ENCODE results near the gene TCP10L.
A peak's percentile ranks its signal among the peaks of the same experiment; 100 is the strongest.

The TCP10L gene

DNA sequence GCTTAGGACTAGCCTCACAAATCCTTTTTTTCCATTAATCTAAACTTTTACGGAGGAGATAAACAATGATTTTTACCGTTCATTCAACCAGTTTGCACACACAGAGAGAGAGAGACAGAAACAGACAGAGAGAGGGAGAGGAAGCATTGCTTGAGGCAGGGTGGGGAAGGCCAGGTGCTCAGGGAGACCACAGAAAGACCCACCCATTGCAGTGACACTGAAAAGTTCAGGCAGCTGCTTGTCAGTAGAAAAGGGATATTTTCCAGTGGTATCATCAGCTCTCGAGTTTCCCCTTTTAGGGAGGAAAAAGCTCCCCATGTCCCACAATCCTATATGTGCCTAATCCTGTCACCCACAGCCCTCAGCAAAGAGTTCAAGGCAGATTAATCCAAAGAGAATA lies 27.2 kb downstream of the TCP10L start:
- no peak overlapping the region for H3K4me3 ChIP-seq (ENCODE audit: low read depth, low read length)
- no peak for DNase-seq (ENCODE audit: low read depth)
- TF ChIP-seq, protein P1, sequence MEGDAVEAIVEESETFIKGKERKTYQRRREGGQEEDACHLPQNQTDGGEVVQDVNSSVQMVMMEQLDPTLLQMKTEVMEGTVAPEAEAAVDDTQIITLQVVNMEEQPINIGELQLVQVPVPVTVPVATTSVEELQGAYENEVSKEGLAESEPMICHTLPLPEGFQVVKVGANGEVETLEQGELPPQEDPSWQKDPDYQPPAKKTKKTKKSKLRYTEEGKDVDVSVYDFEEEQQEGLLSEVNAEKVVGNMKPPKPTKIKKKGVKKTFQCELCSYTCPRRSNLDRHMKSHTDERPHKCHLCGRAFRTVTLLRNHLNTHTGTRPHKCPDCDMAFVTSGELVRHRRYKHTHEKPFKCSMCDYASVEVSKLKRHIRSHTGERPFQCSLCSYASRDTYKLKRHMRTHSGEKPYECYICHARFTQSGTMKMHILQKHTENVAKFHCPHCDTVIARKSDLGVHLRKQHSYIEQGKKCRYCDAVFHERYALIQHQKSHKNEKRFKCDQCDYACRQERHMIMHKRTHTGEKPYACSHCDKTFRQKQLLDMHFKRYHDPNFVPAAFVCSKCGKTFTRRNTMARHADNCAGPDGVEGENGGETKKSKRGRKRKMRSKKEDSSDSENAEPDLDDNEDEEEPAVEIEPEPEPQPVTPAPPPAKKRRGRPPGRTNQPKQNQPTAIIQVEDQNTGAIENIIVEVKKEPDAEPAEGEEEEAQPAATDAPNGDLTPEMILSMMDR (conservative IDR thresholded peaks at IDR 0.05; ENCODE audit: low read depth, low read length) = no peak

GRCh38 chr21:32554832-32555638 lies 30.3 kb downstream of the TCP10L start:
- DNase-seq (ENCODE audit: low read depth) = peak; percentile 33
- H3K4me3 ChIP-seq (ENCODE audit: low read depth, low read length) = no peak overlapping the region
- TF ChIP-seq, protein P1 (conservative IDR thresholded peaks at IDR 0.05; ENCODE audit: low read depth, low read length) = no peak

- TF ChIP-seq, protein P1 (conservative IDR thresholded peaks at IDR 0.05; ENCODE audit: low read depth, low read length) = no peak
- H3K4me3 ChIP-seq (ENCODE audit: low read depth, low read length) = no peak overlapping the region
- DNase-seq (ENCODE audit: low read depth) = no peak
Observed at GRCh38 chr21:32549886-32550285, 35.4 kb downstream of the TCP10L start.

DNA sequence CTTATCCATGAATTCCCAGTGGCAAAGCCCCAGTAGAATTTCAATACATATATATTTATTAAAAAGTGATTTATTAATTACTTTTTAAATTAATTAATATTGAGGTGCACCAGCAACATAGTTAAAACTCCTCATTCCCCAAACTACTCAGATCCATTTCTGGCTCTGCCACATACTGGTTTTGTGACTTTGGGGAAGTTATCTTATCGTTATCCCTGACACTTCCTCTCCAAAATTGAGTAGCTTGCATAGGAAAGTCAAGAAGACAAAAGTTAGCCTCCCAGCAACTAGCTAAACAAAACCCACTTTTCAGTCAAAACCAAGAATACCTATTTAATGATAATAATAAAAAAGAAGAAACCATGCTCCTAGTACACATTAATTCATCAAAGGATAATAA lies 35.9 kb downstream of the TCP10L start:
- DNase-seq (ENCODE audit: low read depth) = no peak
- H3K4me3 ChIP-seq (ENCODE audit: low read depth, low read length) = no peak overlapping the region
- TF ChIP-seq, protein P1 (conservative IDR thresholded peaks at IDR 0.05; ENCODE audit: low read depth, low read length) = no peak

- DNase-seq (ENCODE audit: low read depth) = no peak
- TF ChIP-seq, protein P1 (conservative IDR thresholded peaks at IDR 0.05; ENCODE audit: low read depth, low read length) = no peak
- H3K4me3 ChIP-seq (ENCODE audit: low read depth, low read length) = no peak overlapping the region
Observed at GRCh38 chr21:32548978-32549377, 36.3 kb downstream of the TCP10L start.

GRCh38 chr21:32547018-32547417 lies 38.3 kb downstream of the TCP10L start:
- TF ChIP-seq, protein P1 (conservative IDR thresholded peaks at IDR 0.05; ENCODE audit: low read depth, low read length) = no peak
- no peak for DNase-seq (ENCODE audit: low read depth)
- no peak overlapping the region for H3K4me3 ChIP-seq (ENCODE audit: low read depth, low read length)

DNA sequence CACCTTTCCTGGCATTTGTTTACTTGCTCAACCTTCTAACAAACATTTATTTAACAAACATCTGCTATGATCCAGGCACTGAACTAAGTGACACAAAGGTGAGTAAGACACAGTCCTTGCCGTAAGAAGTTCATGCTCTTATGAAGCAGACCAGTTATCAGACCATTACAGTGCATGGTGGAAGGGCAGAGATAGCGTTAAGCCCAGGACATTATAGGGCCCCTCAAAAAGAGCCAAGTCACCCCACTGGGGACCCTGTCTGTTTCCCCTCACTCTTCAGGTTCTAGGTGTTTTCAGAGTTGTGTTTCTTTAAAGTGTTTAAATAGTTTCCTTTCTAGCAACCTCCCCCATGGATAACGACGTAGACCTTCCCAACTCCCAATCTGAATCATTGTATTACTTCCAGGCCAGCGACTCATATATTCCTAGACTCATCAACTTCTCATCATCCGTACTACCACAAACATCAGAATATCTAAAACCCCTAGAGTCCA lies 39.3 kb downstream of the TCP10L start:
- no peak overlapping the region for H3K4me3 ChIP-seq (ENCODE audit: low read depth, low read length)
- TF ChIP-seq, protein P1 (conservative IDR thresholded peaks at IDR 0.05; ENCODE audit: low read depth, low read length) = no peak
- DNase-seq (ENCODE audit: low read depth) = no peak
